Psoas muscle (tissue), 8 donors: ENCODE data around the gene TLR10. TPM values are rescaled to one million over a fixed set of nuclear protein-coding genes. Genes with fewer than 3 reads are reported as not detected.
"Not testable (repeated sequence)": the region's sequence is repeated elsewhere in the genome, so short reads cannot be mapped to it uniquely, and the experiment has no call there.

Experiments
- ATAC-seq, 4 donors: fragments of 200-7000 bp; cut with Tn5 transposase; one replicate each; pipeline ENCODE4 v1.9.1; 2020; ENCODE audit warnings: moderate library complexity in 3 of 4, mild to moderate bottlenecking in 2 of 4
- DNase-seq, 2 donors: peaks; one replicate each; pipeline ENCODE4 v3.0.0-alpha.2; 2020
- H3K27ac ChIP-seq: fragments of 200-600 bp; one replicate; pipeline ENCODE4 v1.8.0; 2022
- H3K27me3 ChIP-seq, 3 donors: fragments of 200-600 bp in 1 of 3; one replicate each; pipeline versions ENCODE4 v1.6.1 to v1.8.0; 2013 to 2022; ENCODE audit warnings: low read length in 2 of 3, mild to moderate bottlenecking in 2 of 3, moderate library complexity in 1 of 3; ENCODE audit not compliant: insufficient read depth in 3 of 3
- H3K36me3 ChIP-seq, 2 donors: fragments of 200-600 bp in 1 of 2; one replicate each; pipeline versions ENCODE4 v1.6.1 to v1.8.0; 2013 to 2022; ENCODE audit warnings: low read depth in 1 of 2, mild to moderate bottlenecking in 1 of 2, moderate library complexity in 1 of 2; ENCODE audit not compliant: insufficient read depth in 1 of 2
- H3K4me1 ChIP-seq: fragments of 200-600 bp; one replicate; pipeline ENCODE4 v1.8.0; 2022
- H3K4me3 ChIP-seq: fragments of 200-600 bp; one replicate; pipeline ENCODE4 v1.8.0; 2022; ENCODE audit warnings: mild to moderate bottlenecking
- H3K9me3 ChIP-seq: fragments of 200-600 bp; one replicate; pipeline ENCODE4 v1.8.0; 2022
- CTCF ChIP-seq: fragments of 200-600 bp; IDR thresholded peaks from one replicate; pipeline ENCODE4 v1.8.0; 2022; ENCODE audit warnings: antibody characterized with exemption
- WGBS, 3 donors: extraction: QIAGEN DNeasy Blood & Tissue Kit; methylation state at CpG; one replicate each; pipeline versions ENCODE4 v1.1.6 to v1.1.7; 2013; 5-methylcytosine and 5-hydroxymethylcytosine counted together
- intact Hi-C, 2 donors: fragments of 100-400 bp; cut with DNase I; formaldehyde crosslinking; loops; one replicate each; pipeline versions ENCODE4 v1.11.0 to v1.14.2; 2022
- polyA plus RNA-seq, 3 donors: library from polyadenylated mRNA; stranded (reverse); fragments of 200-250 nt; gene quantifications; one replicate each; pipeline ENCODE4 v1.2.3, GENCODE V29; 2013
- total RNA-seq, 4 donors: library from RNA; stranded (reverse); fragmentation: NEBNext Ultra II Directional in 2 of 4; extraction: Animal tissue kit (Norgen Biotek cat#: 25700) in 2 of 4; gene quantifications; one replicate each; pipeline versions ENCODE4 v1.2.1 to v1.2.4, GENCODE V29; 2021 to 2023
- donor health status: healthy with polysubstance abuse.
- donor health status: DM: no; HTN: no; CAD: no; lungs with moderate emphysema.
- donor health status: Bipolar disorder and iron deficiency.
- donor health status: healthy.
- donor health status: DM: yes; HTN: yes; CAD: no.
- donor health status: DM: no; HTN: no; CAD: no.
- donor health status: DM: no; HTN: no; CAD: no.
- donor health status: DM: yes; HTN: yes; CAD: no.

TLR10 gene
- total and polyA plus RNA-seq, 7 donors = 0.01 to 0.17 (median 0.11) TPM; not detected in 2

GRCh38 chr4:38774181-38774955, 8.4 kb downstream of the TLR10 start:
- WGBS, 3 donors = 87 to 91% (median 90%) methylated on average over 8 of the region's 8 CpGs

GRCh38 chr4:38770281-38770680, 12.5 kb downstream of the TLR10 start:
- H3K27ac ChIP-seq, H3K9me3 ChIP-seq, ATAC-seq, H3K36me3 ChIP-seq, intact Hi-C loops, H3K27me3 ChIP-seq, DNase-seq, H3K4me1 ChIP-seq, H3K4me3 ChIP-seq: not testable (repeated sequence)
- 78 to 88% (median 83%) methylated on average over 2 of the region's 2 CpGs for WGBS, 3 donors

More at GRCh38 chr4:38774181-38774955, 8.4 kb downstream of the TLR10 start:
- H3K4me3 ChIP-seq = no peak overlapping the region
- H3K9me3 ChIP-seq = no peaks in the 10 kb centered on the region
- TF ChIP-seq CTCF = no peak
- no peaks in the 10 kb centered on the region for H3K27me3 ChIP-seq
- no peaks in the 10 kb centered on the region for H3K36me3 ChIP-seq
- DNase-seq (no peak), ATAC-seq (no peak)
- H3K4me1 ChIP-seq = no peaks in the 10 kb centered on the region
- intact Hi-C loops = no loop called here
- H3K27ac ChIP-seq = no peak overlapping the region

- H3K36me3 ChIP-seq = no peaks in the 10 kb centered on the region
- no peaks in the 10 kb centered on the region for H3K9me3 ChIP-seq
- DNase-seq (no peak), ATAC-seq (no peak)
- no peaks in the 10 kb centered on the region for H3K4me1 ChIP-seq
- no peak for TF ChIP-seq CTCF
- 85 to 94% (median 88%) methylated on average over 2 of the region's 2 CpGs for WGBS, 3 donors
- H3K4me3 ChIP-seq = no peak overlapping the region
- intact Hi-C loops = no loop called here
- H3K27me3 ChIP-seq = no peaks in the 10 kb centered on the region
- H3K27ac ChIP-seq = no peak overlapping the region
Observed at GRCh38 chr4:38769857-38770256, 12.9 kb downstream of the TLR10 start.

- DNase-seq (no peak), ATAC-seq (no peak)
- Histone ChIP-seq H3K4me3 (no peak overlapping the region), H3K9me3 (no peaks in the 10 kb centered on the region), H3K36me3 (no peaks in the 10 kb centered on the region), H3K27ac (no peak overlapping the region), H3K4me1 (no peaks in the 10 kb centered on the region), H3K27me3 (no peaks in the 10 kb centered on the region)
- intact Hi-C loops = no loop called here
- WGBS, 3 donors = 31 to 41% (median 31%) methylated on average over 2 of the region's 2 CpGs
- no peak for TF ChIP-seq CTCF
Observed at GRCh38 chr4:38769441-38769840, 13.3 kb downstream of the TLR10 start.

- ATAC-seq = peak in 1 of 4 donors; percentile 50
- WGBS, 3 donors = 20 to 33% (median 24%) methylated on average over 5 of the region's 5 CpGs
- no peak for DNase-seq
- no peak overlapping the region for H3K4me3 ChIP-seq
- no peaks in the 10 kb centered on the region for H3K36me3 ChIP-seq
- intact Hi-C loops = no loop called here
- H3K27me3 ChIP-seq = no peaks in the 10 kb centered on the region
- no peaks in the 10 kb centered on the region for H3K9me3 ChIP-seq
- no peak overlapping the region for H3K27ac ChIP-seq
- TF ChIP-seq CTCF = no peak
- H3K4me1 ChIP-seq = no peaks in the 10 kb centered on the region
Observed at GRCh38 chr4:38768968-38769394, 13.8 kb downstream of the TLR10 start.

GRCh38 chr4:38766940-38767339, 15.8 kb downstream of the TLR10 start:
- H3K4me3 ChIP-seq, H3K4me1 ChIP-seq, H3K36me3 ChIP-seq, H3K9me3 ChIP-seq, H3K27me3 ChIP-seq, H3K27ac ChIP-seq, ATAC-seq, DNase-seq, intact Hi-C loops: not testable (repeated sequence)
- WGBS, 3 donors = 90 to 100% (median 96%) methylated on average over 2 of the region's 2 CpGs
